Caki2 (cell line): ENCODE measurements around the gene KRTAP5-10. TPM values are rescaled to one million over a fixed set of nuclear protein-coding genes. Genes with fewer than 3 reads are reported as not detected.
"Not testable (repeated sequence)": the region's sequence is repeated elsewhere in the genome, so short reads cannot be mapped to it uniquely, and the experiment has no call there.

Experiments
- DNase-seq: peaks from one replicate; pipeline ENCODE4 v3.0.0-alpha.2; 2015; ENCODE audit warnings: low read depth
- in situ Hi-C: cut with HindIII; loops from 2 replicates; pipeline ENCODE4 v1.10.0; 2016; ENCODE audit warnings: low sequenced_read_pairs, low pct_unique_long_range_greater_than_20kb, mixed read lengths
- total RNA-seq: library from RNA; depleted of rRNA; stranded (reverse); fragments of >200 nt; shearing (Covaris generic); gene quantifications from 2 replicates; pipeline ENCODE4 v1.2.3, GENCODE V29; 2014; ENCODE audit warnings: low replicate concordance; rRNA removed

The KRTAP5-10 gene
- not detected in 2 replicates for total RNA-seq

GRCh38 chr11:71565263-71565662, at the start of gene KRTAP5-10:
KRTAP5-10 (plus strand) TSS chr11:71565563; CDS start chr11:71565588, 25 bp downstream.
- no peak for DNase-seq
- in situ Hi-C loops = no loop called here

- in situ Hi-C loops = no loop called here
- no peak for DNase-seq
Observed at GRCh38 chr11:71518506-71519471, 46.6 kb upstream of the KRTAP5-10 start.

GRCh38 chr11:71519546-71519945, 45.8 kb upstream of the KRTAP5-10 start:
- no peak for DNase-seq

GRCh38 chr11:71525188-71525937, 40.0 kb upstream of the KRTAP5-10 start:
- in situ Hi-C loops = no loop called here
- DNase-seq = no peak

More at GRCh38 chr11:71519546-71519945, 45.8 kb upstream of the KRTAP5-10 start:
- in situ Hi-C loops = no loop called here

- no peak for DNase-seq
- in situ Hi-C loops = no loop called here
Observed at GRCh38 chr11:71525938-71526495, 39.3 kb upstream of the KRTAP5-10 start.

GRCh38 chr11:71526796-71527575, 38.4 kb upstream of the KRTAP5-10 start, which contains the start of gene KRTAP5-7:
KRTAP5-7 (plus strand) TSS chr11:71527267; CDS start chr11:71527301, 34 bp downstream.
- in situ Hi-C loops, DNase-seq: not testable (repeated sequence)

GRCh38 chr11:71527576-71528210, 37.7 kb upstream of the KRTAP5-10 start:
- DNase-seq = no peak
- in situ Hi-C loops = no loop called here

- in situ Hi-C loops = no loop called here
- no peak for DNase-seq
Observed at GRCh38 chr11:71530602-71531001, 34.8 kb upstream of the KRTAP5-10 start.

DNA sequence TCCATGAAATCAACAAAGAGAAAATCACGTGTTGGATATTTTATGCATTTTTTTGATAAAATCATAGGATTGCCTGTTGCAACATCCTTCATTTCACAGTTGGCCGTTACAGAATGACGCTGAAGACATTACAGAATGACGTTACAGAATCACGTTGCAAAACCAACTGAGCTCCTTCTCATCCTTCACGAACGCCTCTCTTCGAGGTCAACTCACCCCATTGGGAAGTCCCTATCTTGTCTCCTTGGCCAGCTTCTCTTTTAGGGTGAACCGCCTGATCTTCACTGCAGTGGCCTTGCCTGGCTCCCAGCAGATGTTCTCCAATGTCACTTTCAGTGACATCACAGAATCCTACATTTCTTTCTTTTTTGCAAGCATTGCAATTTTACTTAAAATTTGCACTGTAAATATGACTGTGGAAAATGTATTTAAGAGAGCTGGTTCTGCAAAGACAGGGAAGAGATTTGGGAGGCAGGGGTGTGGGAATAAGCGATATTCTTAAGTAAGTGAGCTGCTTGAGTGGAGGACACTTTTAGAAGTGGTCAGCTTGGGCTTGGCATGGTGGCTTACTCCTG, 33.2 kb upstream of the KRTAP5-10 start:
- in situ Hi-C loops = no loop called here
- no peak for DNase-seq

DNA sequence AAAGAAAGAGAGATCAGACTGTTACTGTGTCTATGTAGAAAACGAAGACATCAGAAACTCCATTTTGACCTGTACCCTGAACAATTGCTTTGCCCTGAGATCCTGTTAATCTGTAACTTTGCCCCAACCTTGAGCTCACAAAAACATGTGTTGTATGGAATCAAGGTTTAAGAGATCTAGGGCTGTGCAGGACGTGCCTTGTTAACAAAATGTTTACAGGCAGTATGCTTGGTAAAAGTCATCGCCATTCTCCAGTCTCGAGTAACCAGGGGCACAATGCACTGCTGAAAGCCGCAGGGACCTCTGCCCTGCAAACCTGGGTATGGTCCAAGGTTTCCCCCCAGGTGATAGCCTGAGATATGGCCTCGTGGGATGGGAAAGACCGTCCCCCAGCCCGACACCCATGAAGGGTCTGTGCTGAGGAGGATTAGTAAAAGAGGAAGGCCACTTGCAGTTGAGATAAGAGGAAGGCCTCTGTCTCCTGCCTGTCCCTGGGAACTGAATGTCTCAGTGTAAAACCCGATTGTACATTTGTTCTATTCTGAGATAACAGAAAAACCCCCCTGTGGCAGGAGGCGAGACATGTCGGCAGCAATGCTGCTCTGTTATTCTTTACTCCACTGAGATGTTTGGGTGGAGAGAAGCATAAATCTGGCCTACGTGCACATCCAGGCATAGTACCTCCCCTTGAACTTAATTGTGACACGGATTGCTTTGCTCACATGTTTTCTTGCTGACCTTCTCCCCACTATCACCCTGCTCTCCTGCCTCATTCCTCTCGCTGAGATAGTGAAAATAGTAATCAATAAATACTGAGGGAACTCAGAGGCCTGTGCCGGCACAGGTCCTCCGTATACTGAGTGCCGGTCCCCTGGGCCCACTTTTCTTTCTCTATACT, 30.4 kb upstream of the KRTAP5-10 start:
- DNase-seq, in situ Hi-C loops: not testable (repeated sequence)

GRCh38 chr11:71535825-71536224, 29.5 kb upstream of the KRTAP5-10 start:
- in situ Hi-C loops = no loop called here
- DNase-seq = no peak

DNA sequence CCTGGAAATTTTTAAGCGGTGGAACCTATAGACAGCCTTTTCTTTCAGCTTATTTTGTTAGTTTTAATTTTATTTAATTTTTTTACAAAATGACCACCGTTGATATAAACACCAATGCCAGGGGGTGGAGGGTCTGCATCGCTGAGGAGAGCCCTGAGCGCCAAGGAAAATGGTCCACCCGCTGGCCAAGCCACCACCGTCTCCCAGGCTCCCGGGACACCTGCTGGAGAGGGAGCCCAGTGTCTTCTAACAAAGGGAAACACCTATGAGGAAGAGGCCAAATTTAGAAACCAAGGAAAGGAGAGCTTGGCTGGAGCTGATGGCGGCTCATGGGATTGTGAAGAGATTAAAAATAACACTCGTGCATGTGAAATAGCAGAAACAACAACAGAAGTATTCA, 27.8 kb upstream of the KRTAP5-10 start:
- DNase-seq = no peak
- in situ Hi-C loops = no loop called here

- DNase-seq, in situ Hi-C loops: not testable (repeated sequence)
Observed at GRCh38 chr11:71537977-71538665, 27.2 kb upstream of the KRTAP5-10 start, which contains the start of gene KRTAP5-8. KRTAP5-8 (plus strand) TSS chr11:71538025; CDS start chr11:71538056, 31 bp downstream.

DNA sequence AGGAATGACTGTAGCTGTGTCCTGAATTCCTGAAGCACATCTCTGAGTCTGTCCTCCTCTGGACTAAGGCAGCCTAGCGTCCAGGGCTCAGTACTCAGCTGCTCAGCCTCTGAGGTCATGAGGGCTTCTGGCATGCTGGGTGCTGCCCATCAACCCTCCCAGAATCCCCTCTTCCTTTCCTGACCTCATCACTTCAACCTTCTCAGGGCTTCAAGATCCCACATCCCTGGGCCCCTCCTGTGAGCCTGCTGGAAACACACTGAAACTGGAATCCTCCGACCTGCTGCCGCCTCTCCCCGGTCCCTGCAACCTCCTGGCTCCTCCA, 26.7 kb upstream of the KRTAP5-10 start:
- no peak for DNase-seq

DNA sequence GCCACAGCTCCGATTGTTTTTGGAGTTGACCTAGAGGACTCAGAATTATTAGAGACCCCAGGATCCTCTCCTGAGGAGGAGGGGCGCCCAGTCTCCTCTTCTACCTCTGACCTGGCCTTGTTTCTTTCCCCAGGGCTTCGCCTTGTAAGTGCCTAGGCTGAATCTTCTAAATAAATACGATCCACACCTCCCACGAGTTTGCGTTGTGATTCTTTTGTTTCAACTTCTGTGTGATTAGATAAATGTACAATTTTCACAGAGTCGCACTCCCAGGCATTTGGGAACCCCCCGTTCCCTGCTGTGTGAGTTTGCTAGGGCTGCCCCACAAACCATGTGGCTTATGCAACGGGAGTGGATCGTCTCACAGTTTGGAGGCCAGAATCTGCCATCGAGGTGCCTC, 26.3 kb upstream of the KRTAP5-10 start:
- in situ Hi-C loops = no loop called here
- DNase-seq = no peak

More for the DNA sequence above, 26.7 kb upstream of the KRTAP5-10 start:
- in situ Hi-C loops = no loop called here

DNA sequence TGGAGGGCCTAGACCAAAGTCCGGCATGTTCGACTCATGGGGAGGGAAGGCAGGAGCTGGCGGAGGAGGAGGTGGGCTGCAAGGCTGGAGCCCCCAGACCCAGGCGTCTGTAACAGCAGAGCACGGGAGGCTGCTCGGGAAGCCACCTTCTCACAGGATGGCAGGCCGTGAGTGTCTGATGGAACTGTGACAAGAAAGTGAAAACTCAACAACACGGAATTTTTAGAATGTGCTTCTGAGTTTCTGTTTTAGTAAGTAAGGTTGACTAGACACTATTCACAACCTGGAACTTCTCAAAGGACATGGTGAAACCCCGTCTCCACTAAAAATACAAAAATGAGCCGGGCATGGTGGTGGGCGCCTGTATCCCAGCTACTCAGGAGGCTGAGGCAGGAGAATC, 25.4 kb upstream of the KRTAP5-10 start:
- in situ Hi-C loops, DNase-seq: not testable (repeated sequence)
